Measurements from ENCODE around the gene DOLK. TPM values are rescaled to one million over a fixed set of nuclear protein-coding genes. Genes with fewer than 3 reads are reported as not detected.

The DOLK gene
- polyA plus RNA-seq, 10 donors, result 7.2 to 11.2 (median 8.4) TPM

DNA sequence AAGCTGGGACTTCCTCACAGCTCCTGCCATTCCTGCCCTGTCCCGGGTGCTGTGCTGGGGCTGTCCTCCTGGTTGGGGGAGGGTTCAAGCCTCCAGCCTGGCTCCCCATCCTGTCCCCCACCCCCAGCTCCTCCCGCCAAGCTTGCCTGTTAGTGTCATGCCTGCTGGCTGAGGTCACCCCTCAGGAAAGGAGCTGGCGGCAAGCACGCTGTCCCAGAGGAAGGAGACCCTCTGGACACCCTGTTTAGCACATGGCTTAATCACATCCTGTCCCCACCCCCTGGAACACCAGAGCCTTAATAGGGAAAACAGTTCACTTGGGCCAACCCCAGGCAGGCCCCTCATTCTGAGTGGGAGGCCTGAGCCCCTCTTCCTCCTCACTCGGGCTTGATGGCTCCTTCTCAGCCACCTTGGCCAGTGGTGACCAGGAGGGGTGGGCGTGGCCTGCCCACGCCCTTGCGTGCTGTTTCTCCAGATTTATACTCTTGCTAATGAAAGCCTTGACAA is 35.8 kb downstream of the DOLK start:
- peak; percentile 38 to 80 (median 73) for DNase-seq

DNA sequence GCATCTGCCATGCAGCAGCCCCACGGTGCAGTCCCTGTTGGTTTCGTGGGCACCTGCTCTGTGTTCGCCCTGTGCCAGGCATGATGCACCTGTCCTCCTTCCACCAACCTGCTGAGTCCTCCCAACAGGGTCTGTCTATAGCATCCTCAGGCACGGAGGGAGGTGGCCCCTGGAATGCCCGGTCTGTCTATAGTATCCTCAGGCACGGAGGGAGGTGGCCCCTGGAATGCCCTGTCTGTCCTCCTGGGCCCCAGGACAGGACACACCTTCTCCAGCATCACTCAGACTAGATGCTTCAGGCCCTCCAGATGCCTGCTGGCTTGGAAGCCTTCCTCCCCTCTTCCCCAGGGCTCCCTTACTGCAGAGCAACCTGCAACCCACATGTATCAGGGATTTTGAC is 36.5 kb downstream of the DOLK start:
- no peak for DNase-seq

DNA sequence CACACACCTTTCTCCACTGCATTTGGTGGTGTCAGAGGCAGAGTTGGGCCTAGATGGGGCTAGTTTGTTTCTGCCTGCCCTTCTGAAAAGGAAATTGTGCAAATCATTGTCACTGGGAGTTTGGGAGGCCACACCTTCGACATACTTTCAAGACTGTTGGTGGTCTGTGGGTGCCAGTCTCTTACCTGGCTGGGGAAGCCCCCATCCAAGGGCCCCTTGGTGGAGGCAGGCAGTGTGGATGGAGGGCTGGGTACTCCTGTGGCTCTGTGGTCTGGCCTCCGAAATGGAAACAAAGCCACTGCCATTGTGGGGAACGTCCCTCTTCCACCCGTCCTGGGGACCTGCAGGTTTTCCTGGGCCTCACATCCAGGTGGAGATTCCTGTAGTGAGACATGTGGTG is 37.5 kb downstream of the DOLK start:
- DNase-seq, result no peak

DNA sequence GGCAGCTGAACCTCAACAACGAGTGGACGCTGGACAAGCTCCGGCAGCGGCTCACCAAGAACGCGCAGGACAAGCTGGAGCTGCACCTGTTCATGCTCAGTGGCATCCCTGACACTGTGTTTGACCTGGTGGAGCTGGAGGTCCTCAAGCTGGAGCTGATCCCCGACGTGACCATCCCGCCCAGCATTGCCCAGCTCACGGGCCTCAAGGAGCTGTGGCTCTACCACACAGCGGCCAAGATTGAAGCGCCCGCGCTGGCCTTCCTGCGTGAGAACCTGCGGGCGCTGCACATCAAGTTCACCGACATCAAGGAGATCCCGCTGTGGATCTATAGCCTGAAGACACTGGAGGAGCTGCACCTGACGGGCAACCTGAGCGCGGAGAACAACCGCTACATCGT is 39.0 kb downstream of the DOLK start:
- DNase-seq, result no peak

DNA sequence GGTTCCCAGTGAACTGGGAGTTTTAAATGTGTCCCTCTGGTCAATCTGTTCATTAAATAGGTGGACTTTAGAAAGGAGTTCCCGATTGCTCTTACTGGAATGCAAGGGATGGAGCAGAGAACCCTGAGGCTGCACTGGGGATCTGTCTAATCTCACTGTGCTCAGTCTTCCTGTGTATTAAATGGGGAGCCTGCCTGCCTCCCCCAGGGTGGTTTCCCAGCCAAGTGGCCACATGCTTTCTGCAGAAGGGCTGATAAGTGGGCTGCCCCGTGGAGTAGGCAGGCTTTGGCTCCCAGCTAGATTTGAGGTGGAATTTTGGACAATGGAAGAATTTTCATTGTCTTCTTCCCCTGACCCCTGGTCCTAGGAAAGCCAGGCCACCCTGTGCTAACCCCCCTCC is 40.7 kb downstream of the DOLK start:
- no peak for DNase-seq

DNA sequence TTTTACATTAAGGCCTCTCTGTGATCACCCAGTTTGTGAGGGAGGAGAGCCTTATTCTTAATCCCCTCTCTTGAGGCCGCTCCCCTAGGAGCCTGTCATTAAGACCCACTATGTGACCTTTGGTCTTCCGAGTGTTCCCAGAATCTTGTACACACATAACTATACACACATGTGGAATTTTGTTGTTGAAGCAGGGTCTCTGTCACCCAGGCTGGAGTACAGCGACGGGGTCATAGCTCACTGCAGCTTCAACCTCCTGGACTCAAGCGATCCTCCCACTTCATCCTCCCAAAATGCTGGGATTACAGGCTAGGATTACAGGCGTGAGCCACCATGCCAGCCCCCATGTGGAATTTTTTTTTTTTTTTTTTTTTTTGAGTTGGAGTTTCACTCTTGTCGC is 41.4 kb downstream of the DOLK start:
- DNase-seq, result no peak

DNA sequence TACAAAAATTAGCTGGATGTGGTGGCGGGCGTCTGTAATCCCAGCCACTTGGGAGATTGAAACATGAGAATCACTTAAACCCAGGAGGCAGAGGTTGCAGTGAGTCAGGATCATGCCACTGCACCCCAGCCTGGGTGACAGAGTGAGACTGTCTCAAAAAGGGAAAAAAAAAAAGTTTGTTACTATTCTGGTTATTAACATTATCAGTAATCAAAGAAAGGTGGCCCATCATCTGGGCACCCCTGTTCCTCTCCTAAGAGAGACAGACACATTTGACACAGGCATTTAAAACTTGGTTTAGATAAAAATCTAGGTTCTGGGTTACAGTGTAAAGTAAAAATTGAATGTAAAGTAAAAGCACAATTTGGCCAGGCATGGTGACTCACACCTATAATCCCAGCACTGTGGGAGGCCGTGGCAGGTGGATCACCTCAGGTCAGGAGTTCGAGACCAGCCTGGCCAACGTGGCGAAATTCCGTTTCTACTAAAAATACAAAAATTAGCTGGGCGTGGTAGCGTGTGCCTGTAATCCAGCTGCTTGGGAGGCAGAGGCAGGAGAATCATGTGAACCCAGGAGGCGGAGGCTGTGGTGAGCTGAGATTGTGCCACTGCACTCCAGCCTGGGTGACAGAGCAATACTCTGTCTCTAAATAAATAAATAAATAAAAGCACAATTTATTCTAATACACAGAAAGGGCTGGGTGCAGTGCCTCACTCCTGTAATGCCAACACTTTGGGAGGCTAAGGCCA is 43.4 kb downstream of the DOLK start:
- no peak for DNase-seq

DNA sequence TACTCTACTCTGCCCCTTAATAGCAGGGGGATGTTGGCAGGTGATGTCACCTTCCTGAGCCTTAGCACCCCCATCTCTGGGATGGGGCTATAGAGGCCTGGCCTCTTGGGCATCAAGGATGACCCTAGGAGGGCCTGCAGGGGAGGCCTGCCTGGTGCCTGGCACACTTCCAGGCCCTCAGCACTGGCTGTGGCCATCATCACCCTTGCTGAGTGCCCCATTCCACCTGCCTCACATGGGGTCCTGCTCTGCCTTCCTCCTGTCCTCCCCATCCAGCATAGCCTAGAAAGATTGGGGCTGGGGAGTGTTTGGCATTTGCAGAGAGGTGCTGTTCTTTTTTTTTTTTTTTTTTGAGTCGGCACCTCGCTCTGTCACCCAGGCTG is 44.3 kb downstream of the DOLK start:
- DNase-seq, result no peak

DNA sequence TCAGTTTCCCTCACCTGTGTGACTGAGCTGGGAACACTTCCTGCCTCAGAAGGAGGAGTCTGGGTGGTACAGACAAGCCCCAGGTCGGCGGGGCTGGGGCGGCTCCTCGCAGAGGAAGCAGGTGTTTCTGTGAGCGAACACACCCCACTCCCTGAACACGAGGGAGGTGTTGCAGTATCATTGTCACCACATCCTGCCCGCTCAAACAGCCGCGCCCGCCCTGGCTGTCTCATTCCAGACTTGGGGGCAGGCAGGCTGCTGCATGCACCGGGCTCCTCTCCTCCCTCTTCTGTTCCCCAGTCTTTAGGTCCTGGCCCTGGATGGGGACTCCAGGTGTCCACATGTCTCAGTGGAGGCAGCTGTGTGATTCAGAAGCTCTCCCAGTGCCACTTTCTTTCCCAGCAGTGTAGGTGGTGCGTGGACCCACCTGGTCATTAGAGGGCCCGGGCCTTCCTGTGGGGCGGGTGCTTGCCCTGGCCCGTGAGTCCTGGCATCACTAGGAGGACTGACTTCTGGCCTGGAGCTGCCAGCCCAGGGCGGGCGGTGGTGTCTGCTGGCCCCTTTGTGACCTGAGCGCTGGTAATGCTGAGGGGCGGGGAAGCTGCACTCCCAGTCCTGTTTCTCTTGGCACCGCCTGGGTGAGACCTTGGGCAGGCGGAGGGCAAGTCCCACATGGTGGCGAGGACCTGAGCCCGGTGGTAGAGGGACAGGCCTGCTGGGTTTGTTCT is 44.9 kb downstream of the DOLK start:
- DNase-seq, result no peak

DNA sequence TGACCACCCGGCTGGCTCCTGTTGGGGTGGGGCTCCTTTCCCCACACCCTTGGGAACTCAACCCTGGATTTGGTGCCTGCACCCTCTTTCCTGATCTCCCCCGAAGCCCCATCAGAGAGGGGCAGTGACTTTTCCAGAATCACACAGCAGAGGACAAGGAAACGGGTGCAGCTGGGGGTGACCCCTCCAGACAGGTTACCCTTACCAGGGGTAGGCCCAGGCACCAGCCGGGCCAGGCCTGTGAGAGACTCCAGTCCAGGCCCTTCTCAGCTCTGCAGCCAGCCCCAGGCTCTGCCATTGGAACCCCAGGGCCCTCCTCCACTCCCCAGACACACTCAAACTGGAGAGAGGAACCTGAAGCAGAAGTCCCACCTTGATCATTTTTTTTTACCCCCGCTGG is 45.6 kb downstream of the DOLK start:
- no peak for DNase-seq

DNA sequence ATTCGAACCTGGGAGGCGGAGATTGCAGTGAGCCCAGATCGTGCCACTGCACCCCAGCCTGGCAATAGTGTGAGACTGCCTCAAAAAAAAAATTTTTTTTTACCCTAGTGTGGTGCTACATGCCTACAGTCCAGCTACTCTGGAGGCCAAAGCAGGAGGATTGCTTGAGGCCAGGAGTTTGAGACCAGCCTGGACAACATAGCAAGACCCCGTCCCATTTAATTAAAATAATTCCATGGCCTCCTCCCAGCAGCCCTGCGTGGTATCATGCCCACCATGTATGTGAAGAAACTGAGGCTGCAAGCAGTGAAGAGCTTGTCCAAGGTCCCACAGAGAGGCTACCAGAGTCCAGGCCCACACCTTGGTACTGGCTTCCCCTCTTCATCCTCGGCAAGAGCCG is 46.0 kb downstream of the DOLK start:
- no peak for DNase-seq

DNA sequence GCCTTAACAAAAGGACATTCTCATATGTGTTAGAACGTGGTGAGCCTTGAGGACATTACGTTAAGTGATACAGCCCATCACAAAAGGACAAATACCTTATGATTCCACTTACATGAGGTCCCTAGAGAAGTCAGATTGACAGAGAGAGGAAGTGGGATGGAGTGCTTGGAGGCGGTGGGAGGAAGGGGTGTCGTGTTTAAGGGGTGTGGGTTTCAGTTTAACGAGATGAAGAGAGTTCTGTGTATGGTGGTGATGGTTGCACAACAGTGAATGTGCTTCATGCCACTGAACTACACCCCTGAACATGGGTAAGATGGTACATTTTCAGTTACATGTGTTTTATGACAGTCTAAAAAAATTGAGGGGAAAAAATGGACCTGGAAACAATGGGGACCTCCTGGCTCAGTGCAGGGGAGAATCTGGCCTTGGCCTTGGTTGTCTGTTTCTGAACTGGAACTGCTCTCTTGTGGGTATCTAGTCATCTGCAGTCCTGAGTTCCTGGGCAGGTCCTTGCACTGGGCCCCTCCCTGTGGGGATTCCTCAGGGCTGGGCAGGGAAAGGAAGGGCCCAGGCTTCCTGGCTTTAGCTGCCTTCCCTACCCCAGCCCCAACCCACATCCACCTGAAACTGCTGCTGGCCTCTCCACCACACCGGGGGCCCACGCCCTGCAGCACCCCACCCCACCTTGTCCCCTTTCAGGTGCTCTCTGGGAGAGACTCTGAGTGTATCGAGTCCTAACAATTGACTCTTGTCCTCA is 47.7 kb downstream of the DOLK start:
- DNase-seq, result no peak

DNA sequence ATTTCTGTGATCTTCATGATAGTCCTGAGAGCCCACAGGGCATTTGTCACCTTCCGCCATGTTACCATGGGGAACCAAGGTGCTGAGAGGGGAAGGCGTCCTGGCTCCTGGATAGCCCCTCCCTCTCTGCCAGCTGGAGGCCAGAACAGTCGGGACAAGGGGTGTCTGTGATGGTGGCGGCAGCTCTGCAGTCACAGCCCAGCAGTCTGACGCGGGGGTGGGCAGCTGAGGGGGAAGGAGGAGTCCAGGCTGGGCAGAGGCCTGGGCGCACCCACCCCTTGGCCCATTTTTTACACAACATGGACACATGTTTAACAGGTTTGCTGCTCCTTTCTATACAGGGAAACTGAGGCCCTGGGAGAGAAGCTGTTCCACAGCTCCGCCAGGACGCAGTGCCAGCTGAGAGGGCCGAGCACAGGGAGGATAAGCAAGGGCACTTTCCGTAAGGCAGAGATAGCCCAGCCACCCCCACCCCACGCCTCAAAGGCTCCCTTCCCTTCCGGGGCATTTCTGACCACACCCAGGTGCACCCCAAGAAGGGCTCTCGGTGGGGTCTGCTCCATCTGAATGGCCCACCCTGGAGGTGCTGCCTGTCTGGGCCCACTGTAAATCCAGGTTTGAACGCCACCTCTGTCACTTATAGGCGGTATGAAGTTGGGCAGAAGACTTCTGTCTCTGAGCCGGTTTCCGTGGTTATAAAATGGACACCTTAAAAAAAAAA is 48.4 kb downstream of the DOLK start:
- no peak for DNase-seq

DNA sequence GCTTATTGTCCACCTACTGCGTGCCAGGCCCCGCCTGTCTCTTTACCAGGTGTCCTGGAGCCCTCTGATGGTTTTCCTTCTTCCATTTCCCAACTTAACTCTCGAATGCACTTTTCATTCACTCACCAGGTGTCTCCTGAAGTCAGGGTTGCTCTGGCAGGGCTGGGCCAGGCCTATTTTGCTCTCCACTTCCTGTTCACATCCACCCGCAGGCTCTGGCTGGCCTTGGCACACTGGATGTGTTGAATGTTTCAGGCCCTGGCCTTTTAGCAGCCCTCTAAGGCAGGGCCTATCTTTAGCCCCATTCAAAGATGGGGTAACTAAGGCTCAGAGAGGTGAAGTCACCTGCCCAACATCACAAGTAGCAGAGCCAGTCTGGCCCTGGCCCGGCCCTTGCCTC is 49.0 kb downstream of the DOLK start:
- DNase-seq, result no peak

DNA sequence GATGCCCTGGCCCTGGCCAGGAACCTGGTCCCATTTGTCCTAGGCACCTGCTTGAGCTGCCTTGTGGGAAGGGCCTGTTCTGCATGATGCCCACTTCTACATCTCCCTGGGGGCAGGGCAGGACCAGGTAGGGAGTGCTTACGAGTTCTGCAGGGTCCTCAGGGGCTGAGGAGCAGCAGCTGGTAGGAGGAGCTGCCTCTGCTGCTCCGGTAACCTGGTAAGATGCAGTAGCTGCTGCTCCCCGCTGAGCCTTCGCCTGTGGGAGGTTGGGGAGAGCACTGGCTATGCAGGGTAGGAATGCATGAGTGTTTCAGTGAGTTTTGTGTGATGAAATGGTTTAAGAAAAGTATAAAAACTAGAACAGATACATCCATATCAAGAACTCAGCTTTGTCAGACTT is 51.8 kb downstream of the DOLK start:
- DNase-seq, result no peak

Other genes starting within 250 kb of the DOLK start
- 10 to 100 TPM in 2 of 10 donors, 1 to 10 TPM in 8; 6.1 to 11.4 (median 8.7) TPM for gene PKN3, start 245.1 kb downstream of the DOLK start, polyA plus RNA-seq (ENCODE audit: insufficient read length in 10 of 10)
- 1 to 10 TPM; 5.0 to 7.1 (median 6.5) TPM for gene ZDHHC12, start 223.5 kb downstream of the DOLK start, polyA plus RNA-seq (ENCODE audit: insufficient read length in 10 of 10)
- gene ZER1, start 175.7 kb downstream of the DOLK start, polyA plus RNA-seq (ENCODE audit: insufficient read length in 10 of 10), result 10 to 100 TPM; 29.8 to 36.2 (median 32.9) TPM
- gene TBC1D13, start 160.3 kb downstream of the DOLK start, polyA plus RNA-seq (ENCODE audit: insufficient read length in 10 of 10), result 10 to 100 TPM; 32.7 to 49.4 (median 38.8) TPM
- gene ENDOG, start 129.1 kb downstream of the DOLK start, polyA plus RNA-seq (ENCODE audit: insufficient read length in 10 of 10), result 10 to 100 TPM; 11.1 to 24.9 (median 14.7) TPM
- gene SPOUT1, start 117.8 kb downstream of the DOLK start, polyA plus RNA-seq (ENCODE audit: insufficient read length in 10 of 10), result 10 to 100 TPM; 16.1 to 33.7 (median 24.4) TPM
- gene KYAT1, start 65.7 kb downstream of the DOLK start, polyA plus RNA-seq (ENCODE audit: insufficient read length in 10 of 10), result 1 to 10 TPM; 4.1 to 7.6 (median 4.7) TPM
- 10 to 100 TPM; 15.8 to 24.1 (median 20.4) TPM for gene LRRC8A, start 65.5 kb downstream of the DOLK start, polyA plus RNA-seq (ENCODE audit: insufficient read length in 10 of 10)
- 10 to 100 TPM; 33.4 to 47.6 (median 38.8) TPM for gene PHYHD1, start 26.6 kb downstream of the DOLK start, polyA plus RNA-seq (ENCODE audit: insufficient read length in 10 of 10)
- gene NUP188, start 96 bp upstream of the DOLK start, polyA plus RNA-seq (ENCODE audit: insufficient read length in 10 of 10), result 10 to 100 TPM; 26.6 to 49.9 (median 34.1) TPM
- 10 to 100 TPM; 49.6 to 69.2 (median 53.7) TPM for gene SH3GLB2, start 80.7 kb upstream of the DOLK start, polyA plus RNA-seq (ENCODE audit: insufficient read length in 10 of 10)
- 10 to 100 TPM in 9 of 10 donors, 1 to 10 TPM in 1; 9.2 to 19.1 (median 12.6) TPM for gene MIGA2, start 89.0 kb upstream of the DOLK start, polyA plus RNA-seq (ENCODE audit: insufficient read length in 10 of 10)
- gene DOLPP1, start 133.5 kb upstream of the DOLK start, polyA plus RNA-seq (ENCODE audit: insufficient read length in 10 of 10), result 10 to 100 TPM in 2 of 10 donors, 1 to 10 TPM in 8; 7.6 to 12.9 (median 8.8) TPM
- gene CRAT, start 163.2 kb upstream of the DOLK start, polyA plus RNA-seq (ENCODE audit: insufficient read length in 10 of 10), result 10 to 100 TPM; 31.0 to 45.4 (median 40.4) TPM
- 100 to 1,000 TPM; 104 to 129 (median 112) TPM for gene PTPA, start 163.8 kb upstream of the DOLK start, polyA plus RNA-seq (ENCODE audit: insufficient read length in 10 of 10)
- 1 to 10 TPM; 2.6 to 7.0 (median 3.6) TPM for gene IER5L, start 230.7 kb upstream of the DOLK start, polyA plus RNA-seq (ENCODE audit: insufficient read length in 10 of 10)